Heart right ventricle (tissue), 16 donors: Measurements from ENCODE around the gene OCA2. TPM values are rescaled to one million over a fixed set of nuclear protein-coding genes. Genes with fewer than 3 reads are reported as not detected.

Experiments
- ATAC-seq, 8 donors: fragments of 200-7000 bp; cut with Tn5 transposase; one replicate each; pipeline ENCODE4 v1.9.1; 2020; ENCODE audit warnings: mild to moderate bottlenecking in 8 of 8, moderate library complexity in 8 of 8, moderate number of reproducible peaks in 1 of 8
- DNase-seq, 2 donors: peaks; one replicate each; pipeline ENCODE4 v3.0.0-alpha.2; 2020
- H3K27ac ChIP-seq, 10 donors: fragments of 200-600 bp; sonication (generic) in 2 of 10; one replicate each; pipeline versions ENCODE4 v1.5.0 to v1.8.0; 2020 to 2022; ENCODE audit warnings: mild to moderate bottlenecking in 3 of 10
- H3K27me3 ChIP-seq, 7 donors: fragments of 200-600 bp; one replicate each; pipeline ENCODE4 v1.8.0; 2021 to 2022; ENCODE audit warnings: mild to moderate bottlenecking in 2 of 7
- H3K36me3 ChIP-seq, 9 donors: fragments of 200-600 bp; sonication (generic) in 1 of 9; one replicate each; pipeline versions ENCODE4 v1.5.0 to v1.8.0; 2020 to 2022; ENCODE audit warnings: mild to moderate bottlenecking in 2 of 9
- H3K4me1 ChIP-seq, 9 donors: fragments of 200-600 bp; sonication (generic) in 1 of 9; one replicate each; pipeline versions ENCODE4 v1.5.0 to v1.8.0; 2020 to 2022; ENCODE audit warnings: mild to moderate bottlenecking in 4 of 9
- H3K4me3 ChIP-seq, 10 donors: fragments of 200-600 bp; sonication (generic) in 2 of 10; one replicate each; pipeline versions ENCODE4 v1.5.0 to v1.8.0; 2020 to 2022; ENCODE audit warnings: mild to moderate bottlenecking in 7 of 10, moderate library complexity in 2 of 10
- H3K9me3 ChIP-seq, 11 donors: fragments of 200-600 bp in 10 of 11; sonication (generic) in 2 of 11; one replicate each; pipeline versions ENCODE4 v1.5.0 to v1.8.0; 2013 to 2022; ENCODE audit warnings: mild to moderate bottlenecking in 2 of 11, control low read depth in 1 of 11, moderate library complexity in 1 of 11
- CTCF ChIP-seq, 9 donors: fragments of 200-600 bp; sonication (generic) in 2 of 9; IDR thresholded peaks; one replicate each; pipeline versions ENCODE4 v1.5.0 to v1.8.0; 2021 to 2022; ENCODE audit warnings: antibody characterized with exemption in 9 of 9, mild to moderate bottlenecking in 5 of 9, moderate library complexity in 1 of 9
- WGBS, 2 donors: extraction: QIAGEN DNeasy Blood & Tissue Kit; methylation state at CpG; one replicate each; pipeline ENCODE4 v1.1.7; 2013; ENCODE audit warnings: inconsistent platforms in 1 of 2; 5-methylcytosine and 5-hydroxymethylcytosine counted together
- intact Hi-C, 10 donors: fragments of 100-400 bp; cut with DNase I; formaldehyde crosslinking; loops; one replicate each; pipeline versions ENCODE4 v1.11.1 to v1.14.2; 2022
- polyA plus RNA-seq, 2 donors: library from polyadenylated mRNA; stranded (reverse); fragments of 200-250 nt; gene quantifications; one replicate each; pipeline ENCODE4 v1.2.3, GENCODE V29; 2013
- total RNA-seq, 10 donors: library from RNA; stranded (reverse); fragmentation: NEBNext Ultra II Directional in 3 of 10; extraction: Animal tissue kit (Norgen Biotek cat#: 25700) in 3 of 10; gene quantifications; one replicate each; pipeline versions ENCODE4 v1.2.1 to v1.2.4, GENCODE V29; 2021 to 2023
- donor health status: Arrhythmogenic right ventricular cardiomyopathy.
- donor health status: ischemic (EF 13 %, LVEDD 7.1; RV severe dilation, severe dysfunction).
- donor health status: healthy with polysubstance abuse.
- donor health status: DM: no; HTN: yes; CAD: no.
- donor health status: DM: no; HTN: no; CAD: no.
- donor health status: ischemic (EF 25% LVEDD 6.9; RV normal size, moderate dysfunction).
- donor health status: ischemic (EF 25% LVEDD 5.7; RV mildly dilated, moderate dysfunction).
- donor health status: healthy.
- donor health status: DM: yes; HTN: yes; CAD: no.
- donor health status: Ischemic cardiomyopathy.
- donor health status: ischemic (EF 35%, LVEDD 5.7; RV mildly dilated, moderate dysfunction).
- donor health status: nonischemic (EF 11% LVEDD 7.7; RV severe dilation, severe dysfunction).
- donor health status: DM: yes; HTN: yes; CAD: no.
- donor health status: PGD.
- donor health status: ischemic (EF 29% LVEDD 5.4; RV normal size, mild dysfunction).
- donor health status: nonischemic (EF 23%, LVEDD 6.1; RV moderate dilation, normal function).

OCA2 gene
- total and polyA plus RNA-seq, 12 donors = 0.04 to 0.32 (median 0.17) TPM; not detected in 6

- ATAC-seq (no peak), DNase-seq (no peak)
- WGBS, 2 donors = 85 to 88% methylated on average over 24 of the region's 24 CpGs
- H3K4me1 ChIP-seq = no peaks in the 10 kb centered on the region
- no peak for TF ChIP-seq CTCF (IDR thresholded peaks at IDR 0.05)
- intact Hi-C loops = no loop called here
- no peak overlapping the region for H3K27ac ChIP-seq
- peaks cover 0 to 19% (median 0%) of the 10 kb centered on the region in 11 donors for H3K9me3 ChIP-seq
- H3K36me3 ChIP-seq = no peaks in the 10 kb centered on the region
- no peak overlapping the region for H3K4me3 ChIP-seq
- no peaks in the 10 kb centered on the region for H3K27me3 ChIP-seq
Measured at GRCh38 chr15:27970661-27971392, 128.3 kb downstream of the OCA2 start.

- intact Hi-C loops = no loop called here
- peaks cover 0 to 7% (median 0%) of the 10 kb centered on the region in 11 donors for H3K9me3 ChIP-seq
- WGBS, 2 donors = 82 to 83% methylated on average over 13 of the region's 13 CpGs
- DNase-seq (no peak), ATAC-seq (no peak)
- no peaks in the 10 kb centered on the region for H3K27me3 ChIP-seq
- no peak overlapping the region for H3K4me3 ChIP-seq
- no peak for TF ChIP-seq CTCF (IDR thresholded peaks at IDR 0.05)
- no peaks in the 10 kb centered on the region for H3K36me3 ChIP-seq
- H3K27ac ChIP-seq = no peak overlapping the region
- H3K4me1 ChIP-seq = no peaks in the 10 kb centered on the region
Measured at GRCh38 chr15:27967541-27967940, 131.6 kb downstream of the OCA2 start.

- Histone ChIP-seq H3K4me1 (no peaks in the 10 kb centered on the region), H3K27ac (no peak overlapping the region), H3K9me3 (no peaks in the 10 kb centered on the region), H3K36me3 (no peaks in the 10 kb centered on the region), H3K4me3 (no peak overlapping the region), H3K27me3 (no peaks in the 10 kb centered on the region)
- WGBS, 2 donors = 82 to 85% methylated on average over 6 of the region's 6 CpGs
- no peak for ATAC-seq
- TF ChIP-seq CTCF (IDR thresholded peaks at IDR 0.05) = no peak
- intact Hi-C loops = no loop called here
- no peak for DNase-seq
Measured at GRCh38 chr15:27965546-27965945, 133.6 kb downstream of the OCA2 start.

- H3K36me3 ChIP-seq = no peaks in the 10 kb centered on the region
- intact Hi-C loops = no loop called here
- 82 to 84% methylated on average over 1 of the region's 1 CpG for WGBS, 2 donors
- DNase-seq (no peak), ATAC-seq (no peak)
- H3K27ac ChIP-seq = no peak overlapping the region
- H3K4me3 ChIP-seq = no peak overlapping the region
- no peak for TF ChIP-seq CTCF (IDR thresholded peaks at IDR 0.05)
- H3K9me3 ChIP-seq = no peaks in the 10 kb centered on the region
- no peaks in the 10 kb centered on the region for H3K4me1 ChIP-seq
- H3K27me3 ChIP-seq = peaks cover 0 to 8% (median 0%) of the 10 kb centered on the region in 7 donors
Measured at GRCh38 chr15:27961801-27962200, 137.3 kb downstream of the OCA2 start.
